Thyroid gland (tissue), 4 donors: ENCODE measurements around the gene PSMB3. TPM values are rescaled to one million over a fixed set of nuclear protein-coding genes. Genes with fewer than 3 reads are reported as not detected.
A peak's percentile ranks its signal among the peaks of the same experiment; 100 is the strongest.

ENCODE experiments used
- DNase-seq, 2 donors: peaks; one replicate each; pipeline ENCODE4 v3.0.0-alpha.2; 2019
- H3K27ac ChIP-seq, 3 donors: fragments of 200-600 bp; sonication (generic); 1 replicate in 2 of 3; 2 replicates in 1 of 3; pipeline ENCODE4 v1.5.1; 2016 to 2019; ENCODE audit warnings: mild to moderate bottlenecking in 1 of 3, moderate library complexity in 1 of 3
- H3K27me3 ChIP-seq: fragments of 200-600 bp; sonication (generic); one replicate; pipeline ENCODE4 v1.5.1; 2019
- H3K36me3 ChIP-seq, 2 donors: fragments of 200-600 bp; sonication (generic); one replicate each; pipeline ENCODE4 v1.5.1; 2016 to 2019
- H3K4me1 ChIP-seq, 2 donors: fragments of 200-600 bp; sonication (generic); one replicate each; pipeline ENCODE4 v1.5.1; 2017 to 2019
- H3K4me3 ChIP-seq, 3 donors: fragments of 200-600 bp; sonication (generic); replicated peaks in 1 of 3; 1 replicate in 2 of 3; 2 replicates in 1 of 3; pipeline ENCODE4 v1.5.1; 2016; ENCODE audit warnings: mild to moderate bottlenecking in 1 of 3
- H3K9me3 ChIP-seq: fragments of 200-600 bp; sonication (generic); one replicate; pipeline ENCODE4 v1.5.1; 2017
- CTCF ChIP-seq, 6 experiments: fragments of 200-600 bp in 3 of 6; fragments of 450-650 bp in 3 of 6; sonication (generic) in 3 of 6; IDR thresholded peaks; one replicate each; pipeline ENCODE4 v1.5.1; 2016 to 2019; ENCODE audit warnings: antibody characterized with exemption in 6 of 6, mild to moderate bottlenecking in 2 of 6, inconsistent platforms in 1 of 6, moderate library complexity in 1 of 6
- POLR2A ChIP-seq, 2 donors: fragments of 450-650 bp; IDR thresholded peaks; one replicate each; pipeline ENCODE4 v1.6.1; 2017; ENCODE audit warnings: antibody characterized with exemption in 2 of 2, mild to moderate bottlenecking in 2 of 2, moderate library complexity in 1 of 2
- WGBS, 2 donors: methylation state at CpG; one replicate each; pipeline ENCODE4 v1.1.5; 2017; 5-methylcytosine and 5-hydroxymethylcytosine counted together
- intact Hi-C: fragments of 100-400 bp; cut with DNase I; formaldehyde crosslinking; loops from one replicate; pipeline ENCODE4 v1.15.1; 2023
- microRNA-seq: library from miRNA; unstranded; fragments of <30 nt; microRNA quantifications from one replicate; pipeline ENCODE4, GENCODE V29; 2016
- small RNA-seq: library from RNA; depleted of rRNA; stranded (forward); fragments of <200 nt; gene quantifications from one replicate; pipeline ENCODE3, GENCODE V24; 2016
- total RNA-seq, 4 donors: library from RNA; depleted of rRNA; stranded (reverse); fragments of >200 nt; gene quantifications; one replicate each; pipeline ENCODE4 v1.2.3, GENCODE V29; 2016

PSMB3 gene
- total RNA-seq, 4 donors from 2014 or later = 135 to 256 (median 222) TPM

- 24 to 27% methylated on average over 14 of the region's 14 CpGs for WGBS, 2 donors
- Histone ChIP-seq H3K36me3 (peaks cover 38 to 40% of the 10 kb centered on the region in 2 donors), H3K9me3 (no peaks in the 10 kb centered on the region), H3K4me3 (peak overlapping the region in 2 of 3 donors; percentile 73 to 80), H3K4me1 (peaks cover 12 to 16% of the 10 kb centered on the region in 2 donors), H3K27me3 (no peaks in the 10 kb centered on the region), H3K27ac (peak overlapping the region; percentile 98 to 100 (median 99))
- TF ChIP-seq CTCF (IDR thresholded peaks at IDR 0.05) = no peak
- TF ChIP-seq POLR2A (IDR thresholded peaks at IDR 0.05) = no peak
- intact Hi-C loops = no loop called here
- DNase-seq = no peak
Observed at GRCh38 chr17:38800237-38800760, 47.8 kb downstream of the PSMB3 start.

- intact Hi-C loops = no loop called here
- H3K4me1 ChIP-seq = no peaks in the 10 kb centered on the region
- DNase-seq = no peak
- H3K9me3 ChIP-seq = no peaks in the 10 kb centered on the region
- H3K27ac ChIP-seq = no peak overlapping the region
- H3K27me3 ChIP-seq = no peaks in the 10 kb centered on the region
- 97 to 98% methylated on average over 7 of the region's 7 CpGs for WGBS, 2 donors
- H3K4me3 ChIP-seq = no peak overlapping the region
- no peak for TF ChIP-seq POLR2A (IDR thresholded peaks at IDR 0.05)
- peaks cover 79 to 85% of the 10 kb centered on the region in 2 donors for H3K36me3 ChIP-seq
Observed at GRCh38 chr17:38809828-38810227, 57.3 kb downstream of the PSMB3 start.

Small RNAs within 50 kb of the gene (microRNA-seq; reads per million reads assigned to microRNA genes)
- not detected for gene MIR4726

Small RNAs within 50 kb of the gene (small RNA-seq; reads per million reads assigned to genes)
- gene MIR4726 (not detected), gene RNA5SP440 (3.0 reads per million, percentile 74 among the genes with 10 or more reads in this experiment), gene RNU6-866P (not detected)

Other genes with a start within 250 kb of the PSMB3 start
- gene SRCIN1, start 146.8 kb upstream of the PSMB3 start, total RNA-seq = under 1 TPM; 0.54 to 0.89 (median 0.69) TPM
- gene EPOP, start 77.8 kb upstream of the PSMB3 start, total RNA-seq = 1 to 10 TPM in 1 of 4 donors, under 1 TPM in 3; 0.20 to 1.8 (median 0.41) TPM
- gene MLLT6, start 47.5 kb upstream of the PSMB3 start, total RNA-seq = 100 to 1,000 TPM; 111 to 192 (median 115) TPM
- gene CISD3, start 22.4 kb upstream of the PSMB3 start, total RNA-seq = 10 to 100 TPM; 12.4 to 29.0 (median 18.2) TPM
- 10 to 100 TPM in 2 of 4 donors, 1 to 10 TPM in 2; 8.5 to 13.5 (median 10.9) TPM for gene PCGF2, start 4.4 kb upstream of the PSMB3 start, total RNA-seq
- 10 to 100 TPM; 40.8 to 48.6 (median 43.8) TPM for gene PIP4K2B, start 46.8 kb downstream of the PSMB3 start, total RNA-seq
- gene CWC25, start 72.6 kb downstream of the PSMB3 start, total RNA-seq = 10 to 100 TPM; 19.0 to 26.8 (median 22.1) TPM
- 1,000 to 10,000 TPM; 1,055 to 2,735 (median 1,279) TPM for gene RPL23, start 101.0 kb downstream of the PSMB3 start, total RNA-seq
- 10 to 100 TPM; 69.3 to 77.5 (median 71.1) TPM for gene LASP1, start 117.3 kb downstream of the PSMB3 start, total RNA-seq
- gene FBXO47, start 214.7 kb downstream of the PSMB3 start, total RNA-seq = not detected